HepG2 (cell line): ENCODE data around the gene DEPDC5. TPM values are rescaled to one million over a fixed set of nuclear protein-coding genes. Genes with fewer than 3 reads are reported as not detected.
A peak's percentile ranks its signal among the peaks of the same experiment; 100 is the strongest.
"Not testable (repeated sequence)": the region's sequence is repeated elsewhere in the genome, so short reads cannot be mapped to it uniquely, and the experiment has no call there.

Experiments
- ATAC-seq: fragments of 200-7000 bp; cut with Tn5 transposase; 3 replicates; pipeline ENCODE4 v1.9.1; 2020; ENCODE audit warnings: mild to moderate bottlenecking, moderate library complexity
- BruUV-seq: library from RNA; stranded (reverse); fragments of 400-500 nt; replicated peaks from 2 replicates; lab custom pipeline; 2021; lab: Mats Ljungman, UMichigan
- CTCF ChIA-PET: fragments of 300-600 bp; formaldehyde crosslinking; extraction: SDS; loops from one replicate; lab custom pipeline; 2021; ENCODE audit warnings: low total read pairs, inconsistent platforms, low intra/inter-chr PET ratio; lab: Yijun Ruan, JAX
- POLR2A ChIA-PET: fragments of 350-600 bp; sonication (Branson Sonifier 250); formaldehyde crosslinking; loops from one replicate; lab custom pipeline; 2020; ENCODE audit warnings: antibody characterized with exemption, inconsistent platforms; lab: Yijun Ruan, JAX
- DNase-seq: peaks from one replicate; pipeline ENCODE4 v3.0.0-alpha.2; 2015; ENCODE audit warnings: low spot score
- FAIRE-seq: peaks from 3 replicates; lab custom pipeline; 2011; peaks lifted over from hg19 to GRCh38; lab: Jason Lieb, UNC
- H2AFZ ChIP-seq: one replicate; pipeline ENCODE4 v1.6.1; 2011; ENCODE audit warnings: low read length, inconsistent platforms
- H3K27ac ChIP-seq: fragments of 300-600 bp; 3 replicates; pipeline ENCODE4 v1.8.0; 2011; ENCODE audit warnings: mixed run types, mild to moderate bottlenecking, mixed read lengths, low read length, inconsistent platforms; ENCODE audit not compliant: insufficient read depth; ENCODE audit errors: extremely low read length
- H3K27me3 ChIP-seq, 2 experiments: fragments of 200-600 bp in 1 of 2; 2 replicates in 1 of 2; 3 replicates in 1 of 2; pipeline versions ENCODE4 v1.6.0 to v1.8.0; 2011; ENCODE audit warnings: low read length in 2 of 2, mild to moderate bottlenecking in 2 of 2, moderate library complexity in 2 of 2, inconsistent platforms in 1 of 2; ENCODE audit not compliant: insufficient read depth in 2 of 2, control insufficient read depth in 1 of 2
- H3K36me3 ChIP-seq, 2 experiments: fragments of 200-600 bp in 1 of 2; replicated peaks in 1 of 2; 2 replicates in 1 of 2; 3 replicates in 1 of 2; pipeline versions ENCODE4 v1.5.1 to v1.8.0; 2011; ENCODE audit warnings: low read length in 2 of 2, inconsistent platforms in 1 of 2; ENCODE audit not compliant: insufficient read depth in 2 of 2, control insufficient read depth in 1 of 2
- H3K4me1 ChIP-seq: 2 replicates; pipeline ENCODE4 v1.5.1; 2012; ENCODE audit warnings: low read length, inconsistent platforms; ENCODE audit not compliant: insufficient read depth
- H3K4me2 ChIP-seq: 2 replicates; pipeline ENCODE4 v1.6.0; 2011; ENCODE audit warnings: low read depth, low read length, inconsistent platforms
- H3K4me3 ChIP-seq, 3 experiments: fragments of 200-600 bp in 1 of 3; sonication (generic), shearing (Covaris generic) in 1 of 3; replicated peaks in 1 of 3; 2 replicates each; pipeline ENCODE4 v1.5.1; 2011 to 2016; ENCODE audit warnings: low read length in 3 of 3, inconsistent platforms in 2 of 3, low read depth in 2 of 3, mild to moderate bottlenecking in 2 of 3, control low read depth in 1 of 3, mixed read lengths in 1 of 3; ENCODE audit not compliant: insufficient read depth in 1 of 3
- H3K79me2 ChIP-seq: one replicate; pipeline ENCODE4 v1.6.1; 2011; ENCODE audit warnings: low read length, inconsistent platforms; ENCODE audit not compliant: insufficient read depth
- H3K9ac ChIP-seq: 2 replicates; pipeline ENCODE4 v1.6.0; 2011; ENCODE audit warnings: mild to moderate bottlenecking, low read depth, low read length, inconsistent platforms; ENCODE audit not compliant: insufficient read depth
- H3K9me3 ChIP-seq: 2 replicates; pipeline ENCODE4 v1.5.1; 2012; ENCODE audit warnings: mild to moderate bottlenecking, low read length
- H4K20me1 ChIP-seq: 2 replicates; pipeline ENCODE4 v1.6.0; 2011; ENCODE audit warnings: inconsistent platforms, mild to moderate bottlenecking, low read length, moderate library complexity; ENCODE audit not compliant: insufficient read depth
- ATF3 ChIP-seq: sonication (generic); formaldehyde crosslinking; IDR thresholded peaks from 2 replicates; pipeline ENCODE4 v1.4.0; 2020; ENCODE audit warnings: missing genetic modification reagents
- ERF ChIP-seq: IDR thresholded peaks from 2 replicates; pipeline ENCODE4 v1.6.1; 2018; ENCODE audit warnings: missing biosample characterization, missing genetic modification reagents
- FOXJ3 ChIP-seq: sonication (generic); formaldehyde crosslinking; IDR thresholded peaks from 2 replicates; pipeline ENCODE4 v1.4.0; 2020; ENCODE audit warnings: missing genetic modification reagents, mild to moderate bottlenecking, borderline replicate concordance
- JUN ChIP-seq: sonication (generic); formaldehyde crosslinking; IDR thresholded peaks from 2 replicates; pipeline ENCODE4 v1.4.0; 2020; ENCODE audit warnings: mild to moderate bottlenecking, missing genetic modification reagents
- KAT2B ChIP-seq: fragments of 150-350 bp; IDR thresholded peaks from 2 replicates; pipeline ENCODE4 v1.6.1; 2014; ENCODE audit warnings: low read depth, low read length, borderline replicate concordance
- MAX ChIP-seq: IDR thresholded peaks from 2 replicates; pipeline ENCODE4 v1.6.1; 2012; ENCODE audit warnings: inconsistent platforms
- SIX4 ChIP-seq: sonication (generic); formaldehyde crosslinking; IDR thresholded peaks from 2 replicates; pipeline ENCODE4 v1.4.0; 2020; ENCODE audit warnings: missing genetic modification reagents
- SMAD3 ChIP-seq: sonication (generic); formaldehyde crosslinking; IDR thresholded peaks from 2 replicates; pipeline ENCODE4 v1.4.0; 2020; ENCODE audit warnings: missing genetic modification reagents
- ZBTB20 ChIP-seq: sonication (generic); formaldehyde crosslinking; IDR thresholded peaks from 2 replicates; pipeline ENCODE4 v1.8.1; 2023; ENCODE audit warnings: missing genetic modification reagents, low read depth, mild to moderate bottlenecking, borderline replicate concordance
- ZMYM4 ChIP-seq: sonication (generic); formaldehyde crosslinking; IDR thresholded peaks from 2 replicates; pipeline ENCODE4 v1.8.1; 2023; ENCODE audit warnings: mild to moderate bottlenecking, missing genetic modification reagents
- ZNF281 ChIP-seq: sonication (generic); formaldehyde crosslinking; IDR thresholded peaks from 2 replicates; pipeline ENCODE4 v1.4.0; 2020; ENCODE audit warnings: missing genetic modification reagents, borderline replicate concordance
- ZNF501 ChIP-seq: sonication (generic); formaldehyde crosslinking; IDR thresholded peaks from 2 replicates; pipeline ENCODE4 v1.5.1; 2020; ENCODE audit warnings: mild to moderate bottlenecking, moderate library complexity, missing genetic modification reagents
- ZSCAN5A ChIP-seq: sonication (generic); formaldehyde crosslinking; IDR thresholded peaks from 2 replicates; pipeline ENCODE4 v1.8.0; 2022; ENCODE audit warnings: mild to moderate bottlenecking, missing genetic modification reagents, borderline replicate concordance
- WGBS: methylation state at CpG from one replicate; pipeline ENCODE4 v1.1.6; 2017; ENCODE audit warnings: low lambda C conversion rate; 5-methylcytosine and 5-hydroxymethylcytosine counted together
- in situ Hi-C: cut with HindIII; loops from 2 replicates; pipeline ENCODE4 v1.10.0; 2017; ENCODE audit warnings: low pct_unique_long_range_greater_than_20kb; ENCODE audit not compliant: extremely low pct_ligation_motif_present
- intact Hi-C: fragments of 100-400 bp; cut with micrococcal nuclease; formaldehyde crosslinking; loops from one replicate; pipeline ENCODE4 v1.10.0; 2022; ENCODE audit not compliant: unreplicated experiment
- polyA plus RNA-seq, 8 experiments: library from polyadenylated mRNA; depleted of rRNA in 3 of 8; stranded (reverse) in 7 of 8; unstranded in 1 of 8; fragments of >200 nt; fragmentation: Illumina TruSeq in 4 of 8; extraction: Trizol in 4 of 8; gene quantifications; 2 replicates each; pipeline versions ENCODE4 v1.2.1 to v1.2.3, GENCODE V29; 2011 to 2016; ENCODE audit warnings: low read depth in 4 of 8, missing spikeins in 1 of 8, mixed read lengths in 1 of 8; ENCODE audit not compliant: insufficient read depth in 1 of 8
- total RNA-seq, 5 experiments: library from RNA; depleted of rRNA; stranded (reverse); fragments of >200 nt; fragmentation: Illumina TruSeq; extraction: Trizol; gene quantifications; 2 replicates each; pipeline ENCODE4 v1.2.3, GENCODE V29; 2016; ENCODE audit warnings: low read depth in 1 of 5
- TF ChIP-seq, protein P1 (sequence below): sonication (generic); formaldehyde crosslinking; IDR thresholded peaks from 2 replicates; pipeline ENCODE4 v1.4.0; 2020; ENCODE audit warnings: missing genetic modification reagents

DEPDC5 gene
- total and polyA plus RNA-seq, 2 of the 13 experiments (the other 11 are each of a cell fraction or from before 2014, with no cell fraction given), result 9.8 to 12.4 TPM

GRCh38 chr22:31815383-31815814, 61.6 kb downstream of the DEPDC5 start:
- in situ Hi-C loops, BruUV-seq, H3K4me3 ChIP-seq, H3K4me2 ChIP-seq, H3K9me3 ChIP-seq, H4K20me1 ChIP-seq, H3K79me2 ChIP-seq, H3K9ac ChIP-seq, H2AFZ ChIP-seq, H3K27me3 ChIP-seq: not testable (repeated sequence)
- peak overlapping the region; percentile 88 for H3K27ac ChIP-seq
- intact Hi-C loops, result loop anchor here (1.0 to 10.0 kb wide), 2 partner anchors 61 to 151 kb away; partner anchors contain the start of genes DEPDC5 and PISD
- H3K36me3 ChIP-seq, result peaks cover 7 to 29% of the 10 kb centered on the region in 2 experiments; a peak in 4 of 5 replicates
- DNase-seq (peak; percentile 91), ATAC-seq (peak; percentile 86), FAIRE-seq (peak; percentile 98)
- H3K4me1 ChIP-seq, result peaks cover 40% of the 10 kb centered on the region
- POLR2A ChIA-PET, result interaction anchor here (0.7 to 1.7 kb wide), 13 partner anchors 11 to 155 kb away, joined by 3 to 23 read pairs (median 4); partner anchors contain the start of genes DEPDC5 and PISD
- CTCF ChIA-PET, result interaction anchor here (0.6 kb wide), 1 partner anchor 167 kb away, joined by 3 read pairs; no protein-coding TSS in a partner anchor
- WGBS, result 0% methylated on average over 4 of the region's 4 CpGs
- TF ChIP-seq ATF3 (peak; percentile 95), ERF (peak; percentile 66; the same call in 1 of the 2 replicates), ZMYM4 (CRISPR knock-in tag) (peak; percentile 89), ZNF501 (CRISPR knock-in tag) (peak; percentile 53), SMAD3 (CRISPR knock-in tag) (peak; percentile 48; the same call in 1 of the 2 replicates), ZNF281 (CRISPR knock-in tag) (0 out of 2 replicates have a peak, but pooled peaks have one; percentile 25), JUN (CRISPR knock-in tag) (peak; percentile 71; the same call in 1 of the 2 replicates), ZBTB20 (peak; percentile 88; the same call in 1 of the 2 replicates), KAT2B (peak; percentile 56; the same call in 1 of the 2 replicates), SIX4 (CRISPR knock-in tag) (0 out of 2 replicates have a peak, but pooled peaks have one; percentile 47), MAX (0 out of 2 replicates have a peak, but pooled peaks have one; percentile 20), ZSCAN5A (0 out of 2 replicates have a peak, but pooled peaks have one; percentile 83), FOXJ3 (CRISPR knock-in tag) (peak; percentile 61; the same call in 1 of the 2 replicates)
- TF ChIP-seq, protein P1, sequence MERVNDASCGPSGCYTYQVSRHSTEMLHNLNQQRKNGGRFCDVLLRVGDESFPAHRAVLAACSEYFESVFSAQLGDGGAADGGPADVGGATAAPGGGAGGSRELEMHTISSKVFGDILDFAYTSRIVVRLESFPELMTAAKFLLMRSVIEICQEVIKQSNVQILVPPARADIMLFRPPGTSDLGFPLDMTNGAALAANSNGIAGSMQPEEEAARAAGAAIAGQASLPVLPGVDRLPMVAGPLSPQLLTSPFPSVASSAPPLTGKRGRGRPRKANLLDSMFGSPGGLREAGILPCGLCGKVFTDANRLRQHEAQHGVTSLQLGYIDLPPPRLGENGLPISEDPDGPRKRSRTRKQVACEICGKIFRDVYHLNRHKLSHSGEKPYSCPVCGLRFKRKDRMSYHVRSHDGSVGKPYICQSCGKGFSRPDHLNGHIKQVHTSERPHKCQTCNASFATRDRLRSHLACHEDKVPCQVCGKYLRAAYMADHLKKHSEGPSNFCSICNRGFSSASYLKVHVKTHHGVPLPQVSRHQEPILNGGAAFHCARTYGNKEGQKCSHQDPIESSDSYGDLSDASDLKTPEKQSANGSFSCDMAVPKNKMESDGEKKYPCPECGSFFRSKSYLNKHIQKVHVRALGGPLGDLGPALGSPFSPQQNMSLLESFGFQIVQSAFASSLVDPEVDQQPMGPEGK (CRISPR knock-in tag), result peak; percentile 65
